GM12875 (cell line): ENCODE measurements around the gene ATP2A3.
"Not testable (repeated sequence)": the region's sequence is repeated elsewhere in the genome, so short reads cannot be mapped to it uniquely, and the experiment has no call there.

Experiments used
- H3K4me3 ChIP-seq: one replicate; pipeline ENCODE4 v1.5.1; 2011; ENCODE audit warnings: low read depth, low read length, control low read depth
- TF ChIP-seq, protein P1 (sequence below): IDR thresholded peaks from 2 replicates; pipeline ENCODE4 v1.5.1; 2011; ENCODE audit warnings: low read depth, mild to moderate bottlenecking, control low read depth, inconsistent platforms, low read length, moderate library complexity, borderline replicate concordance; ENCODE audit not compliant: insufficient read depth

ATP2A3 gene

DNA sequence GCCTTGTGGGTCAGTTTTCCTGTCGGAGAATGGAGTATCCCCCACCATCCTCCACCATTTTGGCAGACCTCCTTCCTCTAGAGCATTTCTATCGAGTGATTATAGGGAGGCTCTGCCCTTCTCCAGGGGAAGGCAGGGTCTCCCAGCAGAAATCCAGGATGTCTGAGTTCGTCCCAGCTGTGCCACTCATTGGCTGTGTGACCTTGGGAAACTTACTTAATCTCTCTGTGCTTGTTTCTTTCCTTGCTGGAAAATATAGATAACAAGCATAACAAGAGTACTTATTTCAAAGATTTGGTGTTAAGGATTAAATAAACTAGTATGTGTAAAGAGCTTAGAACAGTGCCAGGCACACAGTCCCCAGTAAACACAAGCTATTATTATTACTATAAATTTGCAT lies 14.8 kb downstream of the ATP2A3 start:
- H3K4me3 ChIP-seq: no peak overlapping the region
- TF ChIP-seq, protein P1, sequence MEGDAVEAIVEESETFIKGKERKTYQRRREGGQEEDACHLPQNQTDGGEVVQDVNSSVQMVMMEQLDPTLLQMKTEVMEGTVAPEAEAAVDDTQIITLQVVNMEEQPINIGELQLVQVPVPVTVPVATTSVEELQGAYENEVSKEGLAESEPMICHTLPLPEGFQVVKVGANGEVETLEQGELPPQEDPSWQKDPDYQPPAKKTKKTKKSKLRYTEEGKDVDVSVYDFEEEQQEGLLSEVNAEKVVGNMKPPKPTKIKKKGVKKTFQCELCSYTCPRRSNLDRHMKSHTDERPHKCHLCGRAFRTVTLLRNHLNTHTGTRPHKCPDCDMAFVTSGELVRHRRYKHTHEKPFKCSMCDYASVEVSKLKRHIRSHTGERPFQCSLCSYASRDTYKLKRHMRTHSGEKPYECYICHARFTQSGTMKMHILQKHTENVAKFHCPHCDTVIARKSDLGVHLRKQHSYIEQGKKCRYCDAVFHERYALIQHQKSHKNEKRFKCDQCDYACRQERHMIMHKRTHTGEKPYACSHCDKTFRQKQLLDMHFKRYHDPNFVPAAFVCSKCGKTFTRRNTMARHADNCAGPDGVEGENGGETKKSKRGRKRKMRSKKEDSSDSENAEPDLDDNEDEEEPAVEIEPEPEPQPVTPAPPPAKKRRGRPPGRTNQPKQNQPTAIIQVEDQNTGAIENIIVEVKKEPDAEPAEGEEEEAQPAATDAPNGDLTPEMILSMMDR: no peak

DNA sequence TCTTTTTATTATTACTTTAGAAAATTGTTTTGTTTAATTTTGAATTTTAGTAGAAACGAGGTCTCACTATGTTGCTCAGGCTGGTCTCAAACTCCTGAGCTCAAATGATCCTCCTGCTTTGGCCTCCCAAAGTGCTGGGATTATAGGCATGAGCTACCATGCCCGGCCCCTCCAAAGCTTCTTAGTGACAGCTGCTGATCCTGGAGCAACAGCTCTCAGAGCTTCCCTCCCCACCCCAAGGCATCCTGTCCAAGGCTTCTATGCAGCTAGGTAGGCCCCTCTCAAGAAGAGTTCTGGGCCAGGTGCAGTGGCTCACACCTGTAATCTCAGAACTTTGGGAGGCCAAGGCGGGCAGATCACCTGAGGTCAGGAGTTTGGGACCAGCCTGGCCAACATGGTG lies 15.7 kb downstream of the ATP2A3 start:
- H3K4me3 ChIP-seq: not testable (repeated sequence)

DNA sequence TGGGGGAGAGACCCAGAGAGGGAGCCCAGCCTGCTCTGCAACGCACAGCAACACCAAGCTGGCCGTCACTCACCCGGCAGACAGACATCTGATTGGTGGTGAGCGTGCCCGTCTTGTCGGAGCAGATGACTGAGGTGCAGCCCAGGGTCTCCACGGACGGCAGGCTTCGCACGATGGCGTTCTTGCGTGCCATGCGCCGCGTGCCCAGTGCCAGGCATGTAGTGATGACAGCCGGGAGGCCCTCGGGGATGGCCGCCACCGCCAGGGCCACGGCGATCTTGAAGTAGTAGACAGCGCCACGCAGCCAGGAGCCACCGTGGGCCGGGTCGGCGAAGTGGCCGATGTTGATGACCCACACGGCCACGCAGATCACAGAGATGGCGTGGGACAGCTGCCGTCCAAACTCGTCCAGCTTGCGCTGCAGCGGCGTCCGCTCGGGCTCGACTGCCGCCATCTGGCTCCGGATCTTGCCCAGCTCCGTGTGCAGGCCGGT lies 16.9 kb downstream of the ATP2A3 start:
- H3K4me3 ChIP-seq: no peak overlapping the region
- TF ChIP-seq, protein P1: no peak

DNA sequence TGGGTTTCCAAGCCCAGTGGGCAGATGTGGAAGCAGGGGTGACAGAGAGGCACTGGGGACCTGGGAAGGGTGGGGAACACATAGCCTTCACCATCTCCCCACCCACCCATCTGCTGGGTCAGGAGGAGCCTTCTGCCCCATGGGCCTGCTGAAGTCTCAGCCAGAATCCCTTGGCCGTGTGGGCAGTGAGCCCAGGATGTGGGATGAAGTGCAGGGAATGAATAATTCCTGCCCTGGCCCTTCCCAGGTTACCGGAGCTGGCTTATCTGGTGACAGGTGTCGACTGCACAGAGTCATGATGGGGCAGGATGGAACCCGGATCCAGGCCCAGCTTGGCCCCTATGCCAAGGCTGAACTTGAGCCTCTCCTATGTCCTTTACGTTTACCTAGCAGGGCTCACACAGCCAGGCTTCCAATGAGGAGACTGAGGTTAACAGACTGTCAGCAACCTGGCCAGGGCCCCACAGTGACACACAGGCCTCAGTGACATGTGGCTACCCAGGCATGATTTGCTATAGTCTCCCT lies 17.5 kb downstream of the ATP2A3 start:
- TF ChIP-seq, protein P1: no peak
- H3K4me3 ChIP-seq: no peak overlapping the region

DNA sequence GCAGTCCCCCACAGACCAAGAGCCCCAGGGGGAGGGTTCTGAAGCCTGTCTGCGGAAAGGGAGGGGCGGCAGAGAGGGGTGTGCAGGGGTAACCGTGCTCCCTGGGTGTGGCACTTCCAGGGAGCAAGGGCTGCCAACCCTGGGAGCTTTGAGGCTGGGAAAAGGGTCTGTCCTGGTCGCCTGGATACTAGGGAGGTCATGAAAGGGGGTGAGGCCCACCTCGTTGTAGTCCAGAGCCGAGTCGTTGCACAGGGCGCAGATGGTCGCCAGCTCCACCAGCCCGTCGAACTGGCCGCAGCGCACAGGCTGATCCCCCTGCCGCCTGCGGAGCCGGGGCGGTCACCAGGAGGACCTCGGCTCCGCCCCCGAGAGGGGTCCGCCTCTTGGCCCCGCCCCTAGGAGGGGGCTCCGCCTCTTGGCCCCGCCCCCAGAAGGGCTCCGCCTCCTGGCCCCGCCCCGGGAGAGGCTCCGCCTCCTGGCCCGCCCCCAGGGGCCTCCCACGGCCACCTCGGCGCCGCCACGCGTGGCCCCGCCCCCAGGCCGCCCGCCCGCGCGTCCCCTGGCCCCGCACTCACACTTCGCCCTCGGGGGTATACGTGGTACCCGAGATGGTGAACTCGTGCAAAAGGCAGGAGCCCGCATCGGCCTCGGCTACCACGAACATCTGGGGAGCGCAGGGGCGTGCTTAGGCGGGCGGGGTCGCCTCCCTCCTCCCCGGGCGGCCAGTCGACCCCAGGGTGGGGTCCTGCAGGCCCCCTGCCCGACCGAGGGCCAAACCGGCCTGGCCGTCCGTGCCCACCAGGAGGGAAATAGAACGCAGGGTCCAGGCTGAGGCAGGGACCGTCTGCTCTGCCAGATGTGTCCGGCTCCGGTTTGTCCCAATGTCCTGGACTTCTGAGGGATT lies 19.5 kb downstream of the ATP2A3 start:
- TF ChIP-seq, protein P1: no peak
- H3K4me3 ChIP-seq: no peak overlapping the region

DNA sequence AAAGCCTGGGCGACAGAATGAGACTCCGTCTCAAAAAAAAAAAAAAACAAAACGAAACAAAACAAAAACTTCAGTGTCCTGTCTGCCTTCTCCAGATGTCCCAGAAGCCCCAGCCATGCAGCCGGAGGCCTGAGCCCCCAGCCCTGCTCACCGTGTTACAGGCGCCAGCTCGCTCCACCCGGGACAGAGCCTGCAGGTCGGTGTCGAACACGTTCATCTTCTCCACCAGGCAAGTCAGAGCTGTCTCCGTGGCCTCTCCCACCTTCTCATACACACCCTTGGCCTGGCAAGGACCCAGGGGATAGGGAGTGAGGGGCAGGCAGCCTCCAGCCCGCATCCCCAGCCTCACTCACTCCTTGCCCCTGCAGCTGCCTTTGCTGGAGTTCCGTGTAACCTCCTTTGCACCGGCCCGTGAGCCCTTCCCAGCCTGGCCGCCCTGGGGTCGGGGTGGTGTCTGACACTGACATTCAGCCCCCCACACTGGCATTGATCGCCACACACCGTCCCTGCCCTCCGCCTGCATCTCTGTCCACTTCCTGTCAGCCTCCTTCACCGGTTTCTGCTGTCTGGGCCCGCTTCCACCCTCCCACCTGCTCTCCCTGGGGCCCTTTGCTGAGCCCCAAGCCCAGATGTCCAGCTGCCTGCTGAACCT lies 20.9 kb downstream of the ATP2A3 start:
- TF ChIP-seq, protein P1: no peak
- no peak overlapping the region for H3K4me3 ChIP-seq

DNA sequence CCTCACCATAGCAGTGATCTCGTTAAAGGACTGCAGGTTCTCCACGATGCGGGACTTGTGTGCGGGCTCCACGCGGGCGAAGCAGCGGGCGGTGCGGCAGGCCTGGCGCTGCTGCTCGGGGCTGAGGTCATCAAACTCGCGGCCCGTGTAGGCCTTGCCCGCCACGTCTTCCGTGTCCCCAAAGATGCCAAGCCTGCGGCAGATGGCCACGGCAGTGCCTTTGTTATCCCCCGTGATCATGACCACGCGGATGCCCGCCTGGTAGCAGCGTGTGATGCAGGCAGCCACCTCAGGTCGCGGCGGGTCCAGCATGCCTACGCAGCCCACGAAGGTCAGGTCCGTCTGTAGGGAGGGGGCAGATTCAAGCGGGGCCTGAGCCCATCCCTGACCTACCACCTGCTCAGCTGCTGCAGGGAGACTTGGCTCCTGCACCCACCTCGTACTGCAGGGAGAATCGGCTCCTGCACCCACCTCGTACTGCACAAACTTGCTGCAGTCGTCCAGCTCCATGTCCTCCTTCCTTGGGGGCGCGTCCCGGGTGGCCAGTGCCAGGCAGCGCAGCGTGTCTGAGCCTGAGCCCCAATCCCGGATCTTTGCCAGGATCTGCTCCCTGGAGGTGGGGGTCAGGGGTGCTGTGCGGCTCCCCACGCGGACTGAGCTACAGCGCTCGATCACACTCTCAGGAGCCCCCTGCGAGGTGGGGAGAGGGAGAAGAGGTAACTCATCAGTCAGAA lies 23.1 kb downstream of the ATP2A3 start:
- TF ChIP-seq, protein P1: no peak
- H3K4me3 ChIP-seq: no peak overlapping the region
